Stomach (tissue), 4 donors: ENCODE data around the gene MCC.

Experiments
- CTCF ChIP-seq, 7 experiments: fragments of 450-650 bp in 4 of 7; fragments of 200-600 bp in 3 of 7; sonication (generic) in 3 of 7; IDR thresholded peaks; one replicate each; pipeline ENCODE4 v1.5.1; 2016 to 2019; ENCODE audit warnings: antibody characterized with exemption in 7 of 7, control low read depth in 2 of 7, mild to moderate bottlenecking in 1 of 7
- POLR2A ChIP-seq, 4 donors: fragments of 450-650 bp; IDR thresholded peaks; one replicate each; pipeline ENCODE4 v1.6.1; 2016; ENCODE audit warnings: antibody characterized with exemption in 4 of 4, control low read depth in 2 of 4, mild to moderate bottlenecking in 1 of 4, moderate library complexity in 1 of 4
- POLR2AphosphoS5 ChIP-seq, 3 donors: sonication (generic); formaldehyde crosslinking; IDR thresholded peaks; one replicate each; pipeline ENCODE4 v1.6.1; 2016; ENCODE audit warnings: antibody characterized with exemption in 3 of 3

GRCh38 chr5:113232667-113233066 is 255.6 kb downstream of the MCC start:
- TF ChIP-seq POLR2AphosphoS5 (IDR thresholded peaks at IDR 0.05) (no peak), CTCF (IDR thresholded peaks at IDR 0.05) (no peak), POLR2A (IDR thresholded peaks at IDR 0.05) (no peak)
